HG02884 (cell line): ENCODE results near the gene XYLT1.

ENCODE experiments used
- ATAC-seq: cut with Tn5 transposase; IDR thresholded peaks from one replicate; pipeline ENCODE4 v1.9.1; 2021; ENCODE audit warnings: mild to moderate bottlenecking, moderate library complexity; ENCODE audit not compliant: unreplicated experiment

Gene XYLT1

DNA sequence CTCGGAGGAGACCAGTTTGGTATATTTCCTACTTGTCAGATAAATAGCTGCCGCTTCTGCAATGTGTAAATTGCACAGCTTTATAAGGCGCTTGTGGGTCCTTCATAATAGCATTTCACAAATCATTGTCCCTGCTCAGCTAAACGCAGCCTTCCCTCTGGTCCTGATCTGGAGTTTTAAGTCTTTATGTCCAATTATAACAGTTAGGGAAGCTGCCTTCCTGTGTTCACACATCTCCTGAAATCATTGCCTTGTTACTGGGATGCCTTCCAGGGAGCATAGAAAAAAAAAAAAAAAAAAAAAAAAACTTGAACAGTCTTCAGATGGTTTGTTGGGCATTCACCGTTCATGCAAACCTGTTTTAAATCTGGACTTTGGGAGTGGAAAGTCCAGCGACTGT is 342.0 kb downstream of the XYLT1 start:
- no peak for ATAC-seq

DNA sequence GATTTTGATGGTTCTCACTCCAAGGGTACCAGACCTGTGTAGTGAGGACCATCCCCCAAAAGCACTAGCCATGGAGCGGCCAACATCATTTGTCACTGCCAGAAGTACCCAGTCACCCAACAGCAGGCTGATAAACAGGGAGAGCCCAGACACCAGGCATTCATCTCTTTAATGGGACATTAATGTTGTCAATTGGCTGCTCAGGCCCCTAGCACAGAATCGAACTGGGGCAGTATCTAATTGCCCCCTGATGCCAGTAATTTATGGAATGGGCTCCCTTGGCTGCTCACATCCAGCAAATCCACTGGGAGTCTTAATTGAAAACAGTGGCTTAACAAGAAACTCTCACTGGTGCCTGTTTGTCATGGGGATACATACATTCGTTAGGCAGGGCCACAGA is 344.6 kb downstream of the XYLT1 start:
- no peak for ATAC-seq

DNA sequence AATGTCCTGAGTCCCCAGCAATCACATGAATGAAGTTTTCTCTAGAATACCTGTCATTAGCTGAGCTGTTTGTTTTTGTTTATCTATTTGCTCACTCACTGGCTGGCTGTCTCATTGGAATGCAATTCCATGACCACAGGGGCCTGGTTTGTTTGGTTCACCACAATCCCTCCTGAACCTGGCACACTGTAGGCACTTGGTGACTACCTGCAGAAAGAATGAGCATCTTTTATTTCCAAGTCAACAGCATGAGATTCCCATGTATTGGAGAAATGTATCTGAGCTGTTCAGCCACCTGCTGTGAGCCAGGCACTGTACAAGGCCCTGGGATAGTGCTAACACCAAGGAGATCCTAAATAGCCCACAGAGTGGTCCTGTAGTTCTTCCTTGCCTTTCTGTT is 345.1 kb downstream of the XYLT1 start:
- ATAC-seq = no peak

DNA sequence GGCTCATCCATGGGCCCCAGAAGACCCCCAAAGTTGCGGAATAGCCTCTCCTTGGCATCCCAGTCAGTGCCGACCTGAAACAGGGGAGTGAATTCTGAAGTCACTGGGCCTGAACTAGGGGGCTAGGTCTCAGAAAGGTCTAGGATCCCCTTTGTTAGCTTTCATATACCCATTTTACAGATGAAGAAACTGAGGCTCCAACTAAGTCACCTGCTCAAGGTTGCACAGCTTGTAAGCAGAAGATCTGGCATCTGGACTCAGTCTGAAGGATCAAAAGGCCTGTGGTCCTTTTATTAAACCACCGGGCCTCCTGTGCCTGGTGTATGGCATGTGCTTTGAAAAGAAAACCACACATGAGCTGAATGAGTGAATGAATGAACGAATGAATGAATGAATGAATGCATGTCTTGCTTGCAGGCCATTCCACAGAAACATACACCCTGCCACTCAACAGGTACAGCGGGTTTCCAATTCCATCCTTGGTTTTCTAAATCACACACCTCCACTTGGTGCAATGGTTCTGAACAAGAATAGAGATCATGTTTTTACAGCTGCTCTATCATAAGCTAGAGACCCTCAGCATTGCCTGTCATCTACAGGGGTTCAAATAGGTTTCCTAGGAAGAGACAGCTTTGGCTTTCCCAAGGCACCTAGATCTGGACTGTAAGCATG is 352.7 kb downstream of the XYLT1 start:
- ATAC-seq = no peak

DNA sequence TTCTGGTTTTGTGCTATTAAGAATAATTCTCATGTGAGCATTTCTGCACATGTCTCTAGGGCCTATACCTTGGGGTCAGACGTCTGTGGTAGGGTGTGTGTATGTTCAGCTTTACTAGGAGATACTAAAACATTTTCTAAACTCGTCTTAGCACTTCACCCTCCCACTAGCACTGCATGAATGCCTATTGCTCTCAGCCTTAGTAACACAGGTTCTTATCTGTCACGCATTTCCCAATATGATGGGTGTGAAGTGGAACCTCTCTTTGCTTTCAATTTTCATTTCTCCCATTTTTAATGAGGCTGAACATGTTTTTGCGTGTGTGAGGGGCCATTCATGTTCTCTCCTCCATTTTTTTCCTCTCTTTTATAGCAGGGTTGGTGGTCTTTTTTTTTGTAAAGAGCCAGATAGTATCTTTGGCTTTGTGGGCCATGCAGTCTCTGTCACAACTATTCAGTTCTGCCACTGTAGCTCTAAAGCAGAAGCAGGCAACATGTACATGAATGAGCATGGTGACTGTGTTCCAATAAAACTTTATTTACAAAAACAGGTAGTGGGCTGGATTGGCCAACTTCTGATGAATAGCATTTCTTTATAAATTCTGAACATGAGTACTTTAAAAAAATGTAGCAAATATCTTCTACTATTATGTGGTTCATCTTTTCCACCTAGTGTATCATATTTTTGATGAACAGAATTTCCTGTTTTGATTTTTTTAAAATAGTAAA is 354.0 kb downstream of the XYLT1 start:
- ATAC-seq = no peak

DNA sequence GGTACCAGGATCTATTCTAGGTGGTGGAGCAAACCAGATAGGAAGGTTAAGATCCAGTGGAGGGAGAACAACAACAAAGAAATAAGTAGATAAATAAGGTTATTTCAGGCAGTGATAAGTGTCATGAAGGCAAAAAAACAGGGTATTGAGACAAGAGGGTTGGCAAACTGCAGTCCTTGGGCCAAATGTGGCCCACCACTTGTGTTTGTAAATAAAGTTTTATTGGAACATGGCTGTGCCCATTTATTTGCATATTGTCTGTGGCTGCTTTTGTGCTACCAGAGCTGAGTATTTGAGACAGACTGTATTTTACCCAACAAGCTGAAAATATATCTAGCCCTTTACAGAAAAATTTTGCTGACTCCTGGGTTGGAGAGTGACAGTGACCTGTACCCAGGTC is 361.3 kb downstream of the XYLT1 start:
- no peak for ATAC-seq

DNA sequence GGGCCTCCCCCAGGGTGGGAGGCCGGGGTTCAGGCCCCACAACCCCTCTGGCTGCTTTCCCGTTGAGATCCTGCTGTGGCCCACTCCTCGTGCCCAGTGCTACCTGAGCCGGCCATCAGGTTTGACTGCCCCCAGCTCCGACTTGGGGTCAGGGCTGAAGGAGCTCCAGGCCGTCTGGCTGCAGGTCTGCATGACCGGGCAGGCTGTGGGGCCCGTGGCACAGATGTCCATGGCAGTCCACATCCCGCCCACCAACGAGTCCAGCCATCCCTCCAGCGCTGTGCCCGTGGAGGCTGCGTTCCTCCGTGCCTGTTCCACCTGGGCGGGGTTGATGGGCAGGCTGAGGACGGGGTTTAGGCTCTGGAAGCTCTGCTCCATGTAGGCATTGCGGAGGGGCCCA is 362.2 kb downstream of the XYLT1 start:
- ATAC-seq = no peak

DNA sequence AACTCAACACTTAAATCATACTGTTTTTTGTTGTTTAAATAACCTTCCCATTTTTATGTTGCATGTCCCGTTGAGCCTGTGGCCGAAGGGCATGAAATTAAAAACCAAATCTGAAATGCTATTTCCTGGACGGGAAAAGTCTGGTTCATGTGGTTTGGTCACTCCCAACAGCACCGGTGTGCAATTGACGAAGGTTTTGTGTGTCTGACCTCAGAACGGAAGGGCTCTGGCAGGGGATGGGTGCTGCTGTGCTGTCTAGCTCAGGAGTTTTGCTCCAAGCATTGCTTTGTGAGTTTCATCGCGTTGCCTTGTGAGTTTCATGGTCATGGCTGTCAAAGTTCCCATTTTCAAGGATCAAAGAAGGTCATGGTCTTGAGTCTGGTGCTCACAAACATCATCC is 363.3 kb downstream of the XYLT1 start:
- no peak for ATAC-seq

DNA sequence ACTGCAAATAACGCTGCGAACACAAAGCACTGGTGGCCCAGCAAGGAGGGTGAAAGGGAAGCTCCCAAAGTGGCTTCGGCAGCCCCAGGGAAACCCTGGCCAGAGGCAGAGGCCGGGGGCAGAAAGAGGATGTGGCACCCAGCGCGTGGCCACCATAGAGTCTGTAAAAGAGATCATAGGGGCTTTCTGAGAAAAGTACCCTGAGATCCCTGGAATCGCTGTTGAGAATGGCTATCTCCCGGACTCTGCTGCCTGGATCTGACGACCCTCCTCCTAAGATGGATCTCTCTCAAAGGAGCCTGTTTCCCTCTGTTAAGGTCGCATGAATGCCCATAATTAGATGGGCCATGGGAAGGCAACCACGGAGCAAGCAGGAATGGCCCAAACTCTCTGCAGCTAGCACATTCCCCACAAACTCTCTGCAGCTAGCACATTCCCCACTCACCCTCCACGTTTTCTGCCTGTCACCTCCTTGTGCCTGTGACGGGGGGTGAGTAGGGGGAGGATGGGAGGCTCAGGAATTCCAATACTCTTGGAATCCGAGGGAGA is 364.4 kb downstream of the XYLT1 start:
- no peak for ATAC-seq

DNA sequence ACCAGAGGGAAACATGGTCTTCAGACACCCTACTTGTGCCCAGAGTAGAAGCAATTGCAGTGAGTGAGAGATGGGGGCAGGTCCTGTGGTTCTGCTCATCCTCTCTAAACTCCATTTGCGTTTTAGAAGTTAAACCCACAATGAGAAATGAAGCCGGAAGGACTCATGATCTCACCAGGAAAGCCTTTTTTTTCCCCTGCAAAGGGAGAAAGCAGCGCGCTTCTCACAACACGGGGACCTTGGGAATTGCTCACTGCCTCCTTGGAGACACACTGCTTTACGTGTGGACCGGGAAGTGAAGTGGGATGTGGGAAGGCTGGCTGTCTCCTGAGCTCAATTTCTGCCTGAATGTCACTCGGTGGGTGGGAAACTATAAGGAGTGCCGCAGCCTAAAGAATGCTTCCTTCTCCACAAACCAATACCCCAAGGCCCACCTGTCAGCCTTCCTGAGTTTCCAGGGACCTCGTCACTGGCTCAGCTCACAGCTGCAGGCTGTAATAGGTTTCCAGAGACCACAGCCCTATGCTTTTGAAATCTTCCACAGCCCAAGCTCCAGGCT is 365.4 kb downstream of the XYLT1 start:
- ATAC-seq = no peak

DNA sequence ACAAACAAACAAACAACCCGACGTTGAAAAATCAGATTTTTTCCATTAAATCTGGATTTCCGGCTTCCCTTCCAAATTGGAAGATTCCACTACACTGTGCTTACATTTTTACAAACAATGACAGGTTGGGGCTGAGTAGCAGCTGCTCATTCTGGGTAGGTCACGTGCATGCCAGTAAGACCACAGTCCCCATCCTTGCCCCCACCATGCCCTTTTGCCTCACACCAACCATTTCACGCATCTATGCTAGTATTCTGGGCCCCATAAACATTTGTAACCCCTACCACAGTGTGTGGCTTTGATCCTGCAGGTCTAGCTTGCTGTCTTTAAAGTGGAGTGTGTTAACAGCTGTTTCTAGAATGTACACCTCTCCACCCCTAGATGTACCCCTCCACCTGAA is 366.1 kb downstream of the XYLT1 start:
- ATAC-seq = no peak

DNA sequence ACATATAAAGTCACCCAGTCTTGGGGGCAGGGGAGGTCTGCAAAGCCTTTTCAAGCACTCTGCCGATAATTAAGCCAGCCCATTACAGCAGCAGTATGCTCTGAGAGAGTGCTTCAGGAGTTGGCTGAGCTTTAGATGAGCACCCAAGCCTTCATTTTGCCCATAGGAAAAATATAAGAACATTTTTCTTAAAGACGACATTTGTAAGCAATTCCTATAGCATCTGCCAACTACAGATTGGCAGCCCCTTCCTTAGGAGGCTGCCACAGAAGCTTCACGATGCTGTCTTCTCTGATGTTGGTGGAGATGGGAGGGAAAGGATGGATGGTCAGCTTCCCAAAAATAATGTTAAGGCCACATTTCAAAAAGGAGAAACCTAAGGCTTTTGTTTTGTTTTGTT is 367.5 kb downstream of the XYLT1 start:
- no peak for ATAC-seq

DNA sequence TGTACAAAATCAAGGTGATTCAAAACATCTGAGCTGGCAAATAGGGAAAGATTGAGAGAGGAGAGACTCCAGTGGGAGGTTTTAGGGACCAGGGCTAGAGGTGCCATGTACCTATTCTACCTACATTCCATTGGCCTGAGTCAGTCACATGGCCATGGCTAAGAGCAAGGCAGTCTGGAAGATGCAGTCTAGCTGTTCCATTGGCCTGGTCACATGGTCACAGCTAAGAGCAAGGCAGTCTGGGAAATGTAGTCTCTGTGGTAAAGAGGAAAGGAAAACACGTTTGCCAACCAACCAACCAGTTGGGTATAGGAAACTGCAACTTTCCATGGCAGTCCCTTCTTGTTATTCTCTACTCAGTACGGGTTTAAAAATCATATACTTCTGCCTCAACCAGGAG is 369.1 kb downstream of the XYLT1 start:
- ATAC-seq = no peak

DNA sequence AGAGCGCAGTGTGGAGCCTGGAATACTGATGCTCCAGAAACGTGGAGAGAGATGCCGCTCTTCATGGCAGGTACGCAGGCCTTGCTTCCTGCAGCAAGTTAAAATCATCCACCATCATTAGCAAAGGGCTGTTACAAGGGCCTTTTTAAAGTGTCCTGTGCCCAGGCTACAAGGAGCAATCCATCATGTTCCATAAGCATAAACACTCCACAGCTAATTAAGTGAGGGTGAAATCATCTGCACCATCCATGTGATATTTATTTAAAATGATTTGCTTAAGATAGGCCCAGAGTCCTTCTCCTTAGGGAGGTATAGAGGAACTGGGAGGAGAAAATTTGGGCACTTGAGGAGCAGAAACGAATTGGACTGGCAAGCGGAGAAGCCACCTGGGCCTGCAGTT is 372.1 kb downstream of the XYLT1 start:
- ATAC-seq = no peak

DNA sequence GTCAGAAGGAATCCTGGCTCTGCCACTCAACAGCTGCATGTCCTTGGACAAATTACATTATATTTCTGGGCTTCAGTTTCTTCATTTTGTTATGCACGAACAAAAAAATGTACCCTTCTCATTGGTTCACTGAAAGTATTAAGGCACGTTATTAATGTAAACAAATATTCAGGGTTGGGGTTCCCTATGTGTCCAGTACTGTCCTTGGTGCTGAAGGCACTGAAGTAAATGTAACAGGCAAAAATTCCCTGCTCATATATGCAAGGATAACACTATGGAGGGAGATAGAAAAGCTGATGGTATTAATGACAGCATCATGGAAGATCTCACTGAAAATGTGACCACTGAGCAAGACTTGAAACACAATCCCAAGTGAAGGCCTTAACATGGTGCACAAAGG is 386.6 kb downstream of the XYLT1 start:
- ATAC-seq = no peak

DNA sequence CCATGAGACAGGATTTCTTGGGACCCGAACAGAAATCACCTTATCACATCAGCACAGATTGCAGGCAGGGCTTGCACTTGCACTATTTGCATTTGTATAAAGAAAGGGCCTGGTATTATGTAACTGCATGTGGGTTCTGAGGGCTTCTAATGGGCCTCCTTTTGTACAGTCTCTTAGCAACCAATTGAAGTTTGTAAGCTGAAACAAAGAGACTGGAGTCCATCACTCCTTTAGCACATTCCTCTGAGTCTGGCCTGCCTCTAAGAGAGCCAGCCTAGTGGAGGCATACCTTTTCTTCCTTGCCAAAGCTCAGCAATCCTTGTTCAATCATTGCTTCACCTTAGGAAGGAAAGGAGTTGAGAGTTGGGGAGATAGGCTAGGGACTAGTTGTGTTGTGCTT is 387.1 kb downstream of the XYLT1 start:
- ATAC-seq = no peak

DNA sequence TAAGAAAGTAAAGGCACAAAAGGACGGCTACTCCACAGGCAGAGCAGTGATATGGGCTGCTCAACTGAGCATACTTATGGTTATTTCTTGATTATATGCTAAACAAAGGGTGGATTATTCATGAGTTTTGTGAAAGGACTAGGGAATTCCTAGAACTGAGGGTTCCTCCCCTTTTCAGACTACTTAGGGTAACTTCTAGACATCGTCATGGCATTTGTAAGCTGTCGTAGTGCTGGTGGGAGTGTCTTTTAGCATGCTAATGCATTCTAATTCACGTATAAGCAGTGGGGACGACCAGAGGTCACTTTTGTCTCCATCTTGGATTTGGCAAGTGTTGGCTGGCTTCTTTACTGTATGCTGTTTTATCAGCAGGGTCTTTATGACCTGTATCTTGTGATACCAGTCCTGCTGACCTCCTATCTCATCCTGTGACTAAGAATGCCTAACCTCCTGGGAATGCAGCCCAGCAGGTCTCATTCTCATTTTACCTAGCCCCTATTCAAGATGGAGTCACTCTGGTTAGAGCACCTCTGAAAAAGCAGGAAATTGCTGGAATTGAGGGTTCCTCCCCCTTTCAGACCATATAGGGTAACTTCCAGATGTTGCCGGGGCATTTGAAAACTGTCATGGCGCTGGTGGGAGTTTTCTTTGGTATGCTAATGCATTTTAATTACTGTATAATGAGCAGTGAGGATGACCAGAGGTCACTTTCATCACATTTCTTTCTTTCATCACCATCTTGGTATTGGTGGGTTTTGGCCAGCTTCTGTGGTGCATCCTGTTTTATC is 388.5 kb downstream of the XYLT1 start:
- ATAC-seq = no peak

DNA sequence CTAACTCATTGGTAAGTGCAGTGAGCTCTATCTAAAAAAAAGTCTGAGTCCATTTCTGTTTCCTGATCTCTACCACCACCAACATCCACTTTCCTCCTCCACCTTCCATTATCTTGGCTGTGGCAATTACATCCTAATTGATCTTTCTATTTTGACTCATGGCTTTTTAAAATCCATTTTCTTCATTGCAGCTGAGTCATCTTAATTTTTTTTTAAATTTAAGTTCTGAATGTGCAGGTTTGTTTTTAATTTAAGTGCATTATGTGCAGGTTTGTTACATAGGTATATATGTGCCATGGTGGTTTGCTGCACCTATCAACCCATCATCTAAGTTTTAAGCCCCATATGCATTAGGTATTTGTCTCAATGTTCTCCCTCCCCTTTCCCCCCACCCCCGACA is 390.7 kb downstream of the XYLT1 start:
- no peak for ATAC-seq

DNA sequence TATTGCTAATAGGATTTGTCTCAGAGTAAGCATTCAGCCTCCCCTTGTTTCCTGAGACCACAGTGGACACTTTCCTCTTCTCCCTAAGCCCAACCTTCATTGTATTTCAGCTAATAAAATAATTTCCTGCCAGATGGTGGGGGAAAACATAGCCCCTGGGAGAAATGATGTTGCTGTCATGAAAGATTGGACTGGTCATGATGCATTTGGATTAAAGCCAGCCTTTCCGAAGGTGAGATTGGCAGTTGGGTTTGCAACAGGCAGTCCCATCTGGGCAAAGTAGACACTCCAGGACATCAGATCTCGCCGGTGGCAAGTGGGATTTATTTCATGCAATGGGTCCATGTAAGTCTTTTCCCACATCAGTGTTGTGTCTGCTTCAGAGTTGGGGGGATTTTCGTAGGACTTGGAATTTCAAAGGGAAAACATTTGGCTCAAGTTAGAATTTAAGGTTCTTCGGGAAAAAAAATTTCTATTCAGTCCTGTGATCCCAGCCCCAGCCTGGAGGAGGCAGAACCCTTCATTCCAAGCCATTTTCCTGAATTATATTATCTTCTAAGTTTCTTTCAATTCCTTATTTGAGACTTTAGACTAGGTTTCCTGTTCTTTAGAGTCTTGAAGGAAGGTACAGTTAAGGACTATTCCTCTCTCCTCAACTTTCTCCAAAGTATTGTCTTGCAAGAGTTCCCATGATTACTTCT is 391.7 kb downstream of the XYLT1 start:
- no peak for ATAC-seq

DNA sequence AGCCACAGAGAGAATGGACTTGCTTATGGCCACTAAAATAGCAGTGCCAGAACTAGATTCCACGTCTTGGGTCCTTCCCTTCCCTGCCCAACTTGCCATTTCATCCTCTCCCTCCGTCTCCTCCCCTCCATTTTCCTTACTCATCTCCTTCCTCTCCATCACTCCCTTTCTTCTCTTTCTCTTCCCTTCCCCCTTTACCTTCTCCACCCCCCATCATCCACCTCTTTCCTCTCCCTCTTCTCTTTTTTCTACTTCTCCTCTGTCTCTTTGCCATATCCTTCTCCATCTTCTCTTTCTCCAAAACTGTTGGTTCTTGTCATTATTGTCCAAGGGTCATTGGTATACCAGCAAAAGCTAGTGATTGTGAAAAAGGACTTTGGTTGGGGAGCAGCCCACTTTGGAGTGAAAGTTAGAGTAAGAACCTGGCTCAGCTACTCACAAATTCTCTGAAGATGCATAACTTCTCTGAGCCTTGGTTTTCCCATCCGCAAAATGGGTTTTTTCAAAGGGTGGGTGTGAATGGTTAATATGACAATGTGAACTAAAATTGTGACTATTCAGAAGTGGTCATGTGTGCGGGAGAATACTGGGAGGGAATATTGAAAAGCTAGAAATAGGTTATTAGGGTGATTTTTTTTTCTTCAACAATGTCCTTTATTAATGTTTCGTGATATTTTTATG is 393.8 kb downstream of the XYLT1 start:
- no peak for ATAC-seq
